Fibroblast of skin of left quadriceps (primary cell): Measurements from ENCODE around the gene ADAM22.

Experiments used
- DNase-seq, 2 experiments: peaks; one replicate each; pipeline ENCODE4 v3.0.0-alpha.2; 2013; ENCODE audit warnings: low read depth in 2 of 2

The ADAM22 gene

DNA sequence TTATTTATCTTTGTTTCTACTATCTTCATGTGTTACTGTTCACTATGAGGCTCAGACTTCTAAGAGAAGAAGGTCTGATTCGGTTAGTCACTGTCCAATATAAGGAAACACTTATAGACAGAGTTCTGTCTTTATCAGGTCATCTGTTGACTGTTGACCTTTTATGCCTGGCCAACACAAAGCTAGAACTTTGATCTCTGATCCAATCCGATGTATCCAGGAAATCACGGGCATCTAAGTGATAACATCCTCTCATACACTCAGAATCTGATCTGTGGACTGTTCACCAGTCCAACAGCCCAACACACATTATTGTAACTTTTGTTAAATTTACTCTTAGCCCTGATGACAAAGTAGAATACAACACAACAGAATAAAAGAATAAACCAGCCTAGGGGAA lies 171.2 kb downstream of the ADAM22 start:
- no peak for DNase-seq

GRCh38 chr7:88106434-88106833 lies 172.4 kb downstream of the ADAM22 start:
- no peak for DNase-seq

DNA sequence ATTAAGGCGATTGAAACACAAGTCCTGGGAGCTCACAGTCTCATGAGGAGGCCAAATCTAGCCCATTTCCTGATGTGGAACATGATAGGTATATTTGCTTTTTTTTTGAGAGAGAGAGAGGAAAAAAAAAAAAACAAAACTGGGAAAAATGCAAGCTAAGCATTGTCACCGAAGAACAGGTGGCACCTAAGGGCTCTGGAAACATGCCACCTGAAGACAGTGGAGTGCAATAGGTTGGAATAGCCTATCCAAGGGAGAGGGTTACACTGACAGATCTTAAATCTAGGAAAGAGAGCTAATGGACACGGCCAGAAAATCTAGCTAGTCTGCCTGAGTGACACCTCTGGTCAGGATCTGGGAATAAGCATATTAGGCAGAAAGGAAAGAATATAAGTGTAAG lies 175.6 kb downstream of the ADAM22 start:
- no peak for DNase-seq

GRCh38 chr7:88111140-88111743 lies 177.2 kb downstream of the ADAM22 start:
- peak; percentile 15 to 18 for DNase-seq

DNA sequence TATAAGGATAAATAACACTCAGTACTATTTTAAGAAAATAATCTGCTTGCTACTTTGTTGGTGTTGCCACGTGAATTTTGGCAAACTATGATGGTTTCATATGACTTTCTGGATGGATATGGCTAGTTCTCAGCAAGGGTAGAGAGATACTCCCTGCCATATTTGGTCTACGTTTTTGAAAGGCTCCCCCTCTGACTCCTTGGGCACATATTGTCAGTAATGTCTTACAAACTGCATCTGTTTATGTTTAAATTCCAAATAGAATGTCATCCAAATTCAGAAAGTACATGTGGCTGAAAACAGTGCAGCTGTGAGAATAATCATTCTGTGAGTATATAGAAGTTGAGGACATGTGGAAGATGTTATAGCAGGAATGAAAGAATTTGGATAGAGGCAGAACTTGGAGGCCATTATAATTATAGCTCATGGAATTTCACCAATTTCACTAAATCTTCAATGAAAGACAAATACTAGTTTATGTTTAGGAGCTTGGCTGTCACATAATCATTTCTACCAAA lies 178.0 kb downstream of the ADAM22 start:
- DNase-seq, result peak; percentile 21 to 34

DNA sequence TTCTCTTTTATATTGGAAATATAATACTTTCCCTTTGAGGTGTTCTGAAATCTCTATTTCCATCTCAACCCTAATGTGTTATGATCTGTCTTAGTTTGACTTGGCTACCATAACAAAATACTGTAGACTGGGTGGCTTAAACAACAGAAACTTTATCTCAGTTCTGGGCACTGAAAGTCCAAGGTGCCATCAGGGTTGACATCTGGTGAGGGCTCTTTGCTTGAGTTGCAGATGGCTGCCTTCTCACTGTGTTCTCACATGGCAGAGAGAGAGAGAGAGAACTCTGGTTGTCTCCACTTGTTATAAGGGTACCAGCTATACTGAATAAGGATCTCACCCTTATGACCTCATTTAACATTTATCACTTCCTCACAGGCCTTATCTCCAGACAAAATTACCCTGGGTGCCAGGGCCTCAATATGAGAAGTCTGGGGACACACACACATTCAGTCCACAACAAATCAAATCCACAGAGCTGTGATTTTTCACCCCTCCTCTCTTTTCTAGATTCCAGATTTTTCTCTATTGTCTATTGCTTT lies 181.3 kb downstream of the ADAM22 start:
- DNase-seq, result no peak

DNA sequence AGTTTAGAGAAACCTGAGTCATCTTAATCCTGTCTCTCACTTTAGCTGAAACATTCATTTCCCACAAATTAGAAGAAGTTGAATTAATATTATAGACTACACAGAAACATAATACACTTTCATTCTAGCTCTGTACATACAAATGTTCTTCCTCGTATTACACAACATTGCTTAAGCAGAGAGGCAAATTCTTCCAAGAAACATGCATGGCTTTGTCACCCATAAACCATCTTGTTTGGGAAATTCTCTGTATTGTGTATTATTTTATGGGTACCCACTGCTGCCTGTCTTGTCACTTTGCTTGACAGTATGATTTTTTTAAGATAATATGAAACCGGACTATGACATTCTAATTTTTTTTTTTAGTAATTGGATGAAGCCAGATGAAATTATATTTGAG lies 181.8 kb downstream of the ADAM22 start:
- DNase-seq, result no peak

- no peak for DNase-seq
These were observed 182.3 kb downstream of the ADAM22 start for GRCh38 chr7:88116235-88116795.

- DNase-seq, result no peak
These were observed 183.3 kb downstream of the ADAM22 start for GRCh38 chr7:88117325-88117724.

- DNase-seq, result no peak
These were observed 187.3 kb downstream of the ADAM22 start for GRCh38 chr7:88121335-88121734.

DNA sequence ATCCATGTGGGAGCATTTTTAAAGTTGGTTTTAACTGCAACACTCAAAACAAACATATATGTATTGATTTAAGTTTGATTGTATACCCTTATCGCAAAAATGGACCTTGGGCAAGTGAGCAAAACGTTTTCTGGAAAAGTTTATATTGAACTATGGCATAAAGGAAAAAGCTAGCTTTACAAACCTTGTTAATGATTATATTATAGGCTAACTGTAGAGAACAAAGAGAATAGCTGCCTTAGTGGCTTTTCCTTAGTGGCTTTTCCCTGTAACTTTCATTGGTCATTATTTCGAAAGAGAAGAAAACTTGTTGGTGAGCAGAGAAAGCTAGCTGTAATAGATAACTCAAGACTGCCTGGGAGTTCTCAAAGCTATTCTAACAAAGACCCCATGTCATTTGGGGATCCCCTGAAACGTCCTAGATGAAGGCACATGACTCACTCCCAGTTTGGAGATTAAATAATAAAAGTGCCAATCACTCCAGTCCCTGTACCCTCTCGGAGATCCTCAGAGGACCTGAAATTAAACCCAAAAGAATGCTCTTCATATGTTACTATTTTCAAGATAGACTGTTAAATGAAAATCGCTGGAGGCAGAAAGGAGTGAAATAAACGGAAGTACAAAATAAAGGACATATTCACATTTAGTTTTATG lies 193.7 kb downstream of the ADAM22 start:
- DNase-seq, result no peak

DNA sequence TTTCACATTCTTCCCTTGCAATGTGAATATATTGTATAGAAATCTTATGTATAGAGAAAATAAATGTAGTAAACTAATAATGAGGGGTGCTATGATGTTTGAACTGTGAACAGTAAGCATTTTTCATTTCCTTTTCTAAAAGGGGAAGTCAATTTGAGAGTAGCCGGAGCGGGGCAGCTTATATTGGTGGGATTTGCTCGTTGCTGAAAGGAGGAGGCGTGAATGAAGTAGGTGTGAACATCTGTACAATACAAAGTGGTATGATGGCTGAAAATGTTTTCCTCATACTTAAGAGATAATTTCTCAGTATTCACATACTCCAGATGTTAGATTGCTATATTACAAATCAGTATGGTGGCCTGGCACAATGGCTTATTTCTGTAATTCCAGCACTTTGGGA lies 198.7 kb downstream of the ADAM22 start:
- DNase-seq, result no peak

- no peak for DNase-seq
These were observed 206.9 kb downstream of the ADAM22 start for GRCh38 chr7:88140947-88141346.

- DNase-seq, result no peak
These were observed 207.4 kb downstream of the ADAM22 start for GRCh38 chr7:88141479-88141878.

DNA sequence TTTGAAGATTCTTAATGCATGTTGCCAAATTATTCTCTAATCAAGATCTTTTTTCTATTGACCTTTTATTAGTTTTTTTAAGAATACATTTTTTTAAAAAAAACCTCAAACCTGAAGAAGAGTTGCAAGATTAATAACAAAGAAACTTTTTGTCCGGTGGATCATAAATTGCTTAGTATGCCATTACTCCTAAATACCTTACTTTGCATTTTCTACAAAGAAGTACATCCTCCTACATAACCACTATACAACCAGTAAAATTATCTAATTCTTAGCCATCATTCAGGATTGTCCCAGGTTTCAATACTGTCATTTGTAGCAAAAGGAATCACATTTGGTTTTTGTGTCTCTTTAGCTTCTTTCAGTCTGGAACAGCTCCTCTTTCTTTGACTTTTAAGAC lies 207.9 kb downstream of the ADAM22 start:
- no peak for DNase-seq

DNA sequence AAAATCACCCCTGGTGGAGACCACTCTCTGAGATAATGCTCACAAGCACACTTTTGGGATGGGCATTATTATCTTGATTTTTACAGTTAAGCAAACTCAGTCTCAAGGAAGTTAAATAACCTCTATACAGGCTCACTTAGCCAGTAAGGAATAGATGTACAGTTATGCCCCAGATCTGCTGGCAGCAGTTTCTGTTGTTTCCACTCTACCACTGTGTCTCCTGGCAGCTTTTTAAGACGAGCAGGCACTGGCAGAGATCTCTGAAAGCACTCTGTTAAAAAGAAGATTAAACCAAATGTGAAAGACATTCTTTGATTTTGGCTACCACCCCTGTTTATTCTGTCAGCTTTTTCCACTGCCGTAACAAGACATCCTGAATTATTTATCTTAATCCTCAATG lies 212.6 kb downstream of the ADAM22 start:
- DNase-seq, result no peak

DNA sequence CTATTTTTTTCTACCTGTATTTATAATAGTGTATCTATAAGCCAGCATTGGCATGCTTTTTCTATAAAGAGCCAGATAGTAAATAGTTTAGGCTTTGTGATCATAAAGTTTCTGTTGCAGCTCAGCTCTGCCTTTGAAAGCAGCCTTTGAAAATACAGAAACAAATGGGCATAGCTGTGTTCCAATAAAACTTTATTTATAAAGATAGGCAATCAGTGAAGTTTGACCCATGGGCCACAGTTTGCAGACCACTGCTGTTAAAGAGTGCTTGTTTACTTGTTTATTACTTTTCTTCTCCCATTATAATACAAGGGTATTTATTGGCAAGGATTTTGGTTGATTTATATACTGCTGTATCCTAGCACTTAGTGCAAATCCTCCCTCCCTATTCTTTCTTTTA lies 213.3 kb downstream of the ADAM22 start:
- DNase-seq, result no peak

DNA sequence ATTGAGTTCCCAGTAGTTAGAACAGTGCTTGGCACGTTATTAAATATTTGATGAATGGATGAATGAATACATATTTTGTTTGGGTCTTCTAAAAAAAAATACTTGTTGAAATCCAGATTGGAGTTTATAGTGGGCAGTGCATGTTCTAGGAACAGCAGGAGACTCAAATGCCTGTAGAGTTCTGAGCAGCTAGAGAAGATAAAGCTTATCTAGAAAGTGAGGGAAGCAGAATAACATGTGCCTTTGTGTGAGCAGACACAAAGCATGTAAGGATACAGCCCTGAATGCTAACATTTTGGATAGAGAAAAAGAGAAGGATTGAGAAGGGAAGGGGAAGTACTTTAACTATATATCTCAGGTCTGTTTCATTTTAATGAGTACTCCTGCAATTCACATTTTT lies 213.9 kb downstream of the ADAM22 start:
- DNase-seq, result no peak

- DNase-seq, result no peak
These were observed 216.0 kb downstream of the ADAM22 start for GRCh38 chr7:88150033-88150432.

- no peak for DNase-seq
These were observed 217.2 kb downstream of the ADAM22 start for GRCh38 chr7:88151119-88151790.

- DNase-seq, result no peak
These were observed 219.3 kb downstream of the ADAM22 start for GRCh38 chr7:88153378-88153777.

- no peak for DNase-seq
These were observed 221.7 kb downstream of the ADAM22 start for GRCh38 chr7:88155756-88156155.

DNA sequence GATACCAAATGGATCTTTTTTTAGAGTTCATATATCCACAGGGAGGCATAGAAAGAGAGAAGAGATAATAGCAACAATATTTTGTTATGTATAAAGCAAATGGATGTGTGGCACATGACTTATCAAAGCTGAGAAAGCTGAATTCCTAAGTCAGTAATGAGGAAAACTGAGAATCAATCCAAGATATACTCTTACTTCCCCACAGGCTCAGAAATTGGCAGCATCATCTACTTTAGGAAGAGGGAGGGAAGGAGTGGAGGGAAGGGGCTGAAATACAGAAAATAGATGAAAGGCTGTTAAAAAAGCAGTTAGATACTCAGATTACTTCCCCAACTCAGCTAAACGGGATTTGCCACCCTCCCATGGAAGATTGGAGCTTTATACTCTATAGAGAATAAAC lies 222.3 kb downstream of the ADAM22 start:
- DNase-seq, result no peak
